GM10248 (cell line): ENCODE data around the gene SIX1.

Experiments
- CTCF ChIA-PET: fragments of 300-600 bp; sonication (Branson Sonifier 250); formaldehyde crosslinking; extraction: SDS; loops from one replicate; lab custom pipeline; 2021; ENCODE audit warnings: antibody characterized with exemption; lab: Yijun Ruan, JAX
- POLR2A ChIA-PET: fragments of 350-650 bp; sonication (Branson Sonifier 250); formaldehyde crosslinking; extraction: SDS; loops from one replicate; lab custom pipeline; 2020; ENCODE audit warnings: antibody characterized with exemption; lab: Yijun Ruan, JAX
- DNase-seq: peaks from one replicate; pipeline ENCODE4 v3.0.0; 2012; ENCODE audit errors: extremely low spot score
- CTCF ChIP-seq: IDR thresholded peaks from 2 replicates; pipeline ENCODE4 v1.5.1; 2012; ENCODE audit warnings: mild to moderate bottlenecking, low read depth; ENCODE audit errors: extremely low read depth, missing control alignments, control extremely low read depth

SIX1 gene

DNA sequence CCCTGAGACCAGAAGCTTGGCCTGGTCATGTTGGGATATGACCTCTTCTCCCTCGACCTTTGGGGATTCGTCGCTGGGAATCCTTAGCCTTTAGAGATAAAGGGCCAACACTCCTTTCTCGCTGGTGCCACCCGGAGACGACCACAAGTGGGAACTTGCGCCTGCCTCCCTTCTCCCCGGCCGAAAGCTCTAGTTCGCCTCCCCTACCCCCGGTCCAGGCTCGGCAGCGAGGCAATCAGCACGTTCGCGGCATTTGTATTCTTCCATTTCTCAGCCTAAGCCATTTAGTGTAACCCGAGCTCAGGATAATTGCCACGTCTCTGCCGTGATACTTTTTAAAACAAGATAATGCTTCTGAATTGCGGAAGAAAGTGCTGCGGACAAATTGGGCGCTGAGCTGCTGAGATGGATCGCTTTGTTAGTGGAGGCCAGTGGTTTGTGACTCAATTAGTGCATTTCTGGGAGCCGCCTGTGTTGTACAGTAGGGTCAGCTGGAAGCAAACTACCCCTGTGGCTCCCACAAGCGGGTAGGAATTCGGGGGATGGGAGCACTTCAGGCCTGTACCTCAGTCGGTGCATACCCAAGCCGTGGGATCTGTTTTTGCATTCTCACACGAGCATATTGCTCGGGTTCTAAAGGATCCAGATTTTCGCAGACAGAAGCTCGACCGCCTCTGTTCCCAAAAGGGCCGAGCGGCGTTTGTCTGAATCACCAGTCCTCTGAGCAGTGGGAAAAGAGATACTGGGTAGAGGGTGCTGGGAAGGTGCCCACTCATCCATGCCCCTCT is 6.8 kb upstream of the SIX1 start:
- ChIA-PET CTCF (interaction anchor here (0.6 to 2.7 kb wide), 16 partner anchors 11 to 597 kb away, joined by 3 to 13 read pairs (median 4); no protein-coding TSS in a partner anchor), POLR2A (no interaction called here)
- no peak for TF ChIP-seq CTCF
- DNase-seq: no peak

GRCh38 chr14:60655119-60655897 is 6.0 kb upstream of the SIX1 start:
- ChIA-PET POLR2A (no interaction called here), CTCF (interaction anchor here (1.1 to 2.7 kb wide), 6 partner anchors 23 to 598 kb away, joined by 3 to 13 read pairs (median 4); no protein-coding TSS in a partner anchor)
- DNase-seq: no peak
- TF ChIP-seq CTCF: no peak

DNA sequence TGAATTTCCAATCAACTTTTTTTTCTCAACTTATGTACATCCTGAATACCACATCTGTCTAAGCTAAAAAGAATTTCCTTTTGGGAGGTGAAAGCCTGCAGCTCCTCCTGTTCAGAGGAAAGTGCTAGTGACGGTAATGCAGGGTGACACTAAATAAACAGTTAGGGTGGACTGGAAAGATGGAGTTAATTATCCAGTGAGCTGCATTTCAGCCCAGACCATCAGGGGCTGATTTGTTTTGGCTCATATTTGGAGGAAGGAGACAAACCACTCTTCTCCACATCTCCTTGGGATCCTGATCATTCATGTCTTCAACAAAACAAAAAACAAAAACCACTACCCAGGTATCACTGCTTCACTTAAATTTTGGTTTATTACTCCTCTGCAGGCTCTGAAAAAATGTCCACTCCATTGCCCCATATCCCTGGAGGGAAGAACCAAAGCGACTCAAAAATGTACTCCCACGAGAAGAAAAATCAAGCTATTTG is 5.1 kb upstream of the SIX1 start:
- ChIA-PET CTCF (interaction anchor here (1.0 to 1.3 kb wide), 5 partner anchors 10 to 599 kb away, joined by 3 to 4 read pairs (median 3); no protein-coding TSS in a partner anchor), POLR2A (no interaction called here)
- no peak for DNase-seq
- TF ChIP-seq CTCF: no peak

DNA sequence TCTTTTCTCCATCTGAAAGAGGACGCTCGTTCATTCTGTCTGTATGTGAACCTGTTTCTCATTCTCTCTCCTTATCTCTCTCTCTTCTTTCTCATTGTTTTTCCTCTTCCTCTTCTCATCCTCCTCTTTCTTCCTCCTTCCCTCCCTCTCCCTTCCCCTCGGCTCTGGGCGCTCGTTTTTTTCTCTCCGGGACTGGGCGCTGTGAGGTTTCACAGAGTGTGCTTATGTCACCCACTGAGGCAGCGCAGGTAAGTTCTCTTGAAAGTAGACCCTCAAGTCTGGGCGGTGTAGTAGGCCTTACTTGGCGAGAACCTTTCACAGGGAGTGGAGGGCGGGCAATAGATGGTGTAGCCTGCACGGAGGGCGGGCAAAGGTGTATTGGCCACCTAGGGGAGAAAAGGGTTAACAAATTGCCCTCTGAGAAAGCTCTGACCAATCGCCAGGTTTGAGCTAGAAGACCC is 4.5 kb upstream of the SIX1 start:
- TF ChIP-seq CTCF: no peak
- POLR2A ChIA-PET: no interaction called here
- DNase-seq: no peak
- CTCF ChIA-PET: interaction anchor here (1.0 to 1.3 kb wide), 4 partner anchors 11 to 598 kb away, joined by 3 to 4 read pairs (median 4); no protein-coding TSS in a partner anchor

DNA sequence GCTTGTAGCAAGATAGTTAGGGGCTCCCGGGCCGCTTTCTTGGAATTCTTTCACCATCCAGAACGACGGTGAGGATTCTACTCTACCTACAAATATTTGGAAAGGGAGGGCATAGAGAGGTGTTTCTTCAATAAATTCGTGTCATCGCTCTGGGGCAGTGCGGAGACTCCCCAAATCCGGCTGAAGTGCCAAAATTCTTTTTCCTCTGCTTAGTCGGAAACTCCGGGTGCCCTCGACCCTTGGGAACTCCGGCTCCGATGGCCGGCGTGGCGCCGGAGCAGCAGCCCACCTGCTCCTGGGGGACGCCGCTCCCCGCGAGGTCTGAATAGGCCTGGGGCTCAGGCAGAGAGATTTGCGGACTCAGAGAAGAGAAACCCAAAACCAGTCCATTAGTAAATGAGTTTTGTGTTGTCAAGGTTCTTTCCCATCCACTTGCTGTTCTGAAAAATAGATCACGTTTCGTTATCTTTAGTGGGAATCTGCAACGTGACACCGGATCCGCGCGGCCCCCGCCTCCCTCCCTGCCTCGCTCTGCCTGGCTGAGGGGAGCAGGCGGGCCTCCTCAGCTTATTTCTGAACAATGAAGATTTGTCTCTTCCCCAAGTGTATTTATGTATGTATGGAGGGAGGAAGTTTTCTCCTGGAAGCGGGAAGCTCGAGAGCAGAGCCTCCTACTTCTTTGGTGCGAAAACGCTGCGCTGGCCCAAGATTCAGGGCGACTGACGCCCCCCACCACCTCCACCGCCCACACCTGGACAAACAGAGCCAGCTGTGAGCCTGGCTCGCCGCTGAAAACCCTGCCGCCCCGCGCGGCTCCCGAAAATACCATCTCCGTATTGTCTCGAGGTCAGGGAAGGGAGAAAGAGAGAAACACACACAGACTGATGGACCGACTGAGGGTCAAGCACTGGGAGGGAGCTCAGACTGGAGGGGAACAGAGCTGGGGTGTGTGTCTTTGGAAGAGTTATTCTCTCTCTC is 3.7 kb upstream of the SIX1 start:
- no peak for TF ChIP-seq CTCF
- ChIA-PET CTCF (interaction anchor here (1.0 to 1.3 kb wide), 3 partner anchors 12 to 598 kb away, joined by 3 to 4 read pairs (median 3); no protein-coding TSS in a partner anchor), POLR2A (no interaction called here)
- no peak for DNase-seq
